SH-SY5Y (cell line): ENCODE data around the gene YBX2.

ENCODE experiments used
- GATA2 ChIP-seq: IDR thresholded peaks from 2 replicates; pipeline ENCODE4 v1.6.1; 2011; ENCODE audit warnings: mild to moderate bottlenecking, low read depth, low read length
- GATA3 ChIP-seq: IDR thresholded peaks from 2 replicates; pipeline ENCODE4 v1.6.1; 2011; ENCODE audit warnings: low read depth, mild to moderate bottlenecking, low read length, moderate library complexity

Gene YBX2

DNA sequence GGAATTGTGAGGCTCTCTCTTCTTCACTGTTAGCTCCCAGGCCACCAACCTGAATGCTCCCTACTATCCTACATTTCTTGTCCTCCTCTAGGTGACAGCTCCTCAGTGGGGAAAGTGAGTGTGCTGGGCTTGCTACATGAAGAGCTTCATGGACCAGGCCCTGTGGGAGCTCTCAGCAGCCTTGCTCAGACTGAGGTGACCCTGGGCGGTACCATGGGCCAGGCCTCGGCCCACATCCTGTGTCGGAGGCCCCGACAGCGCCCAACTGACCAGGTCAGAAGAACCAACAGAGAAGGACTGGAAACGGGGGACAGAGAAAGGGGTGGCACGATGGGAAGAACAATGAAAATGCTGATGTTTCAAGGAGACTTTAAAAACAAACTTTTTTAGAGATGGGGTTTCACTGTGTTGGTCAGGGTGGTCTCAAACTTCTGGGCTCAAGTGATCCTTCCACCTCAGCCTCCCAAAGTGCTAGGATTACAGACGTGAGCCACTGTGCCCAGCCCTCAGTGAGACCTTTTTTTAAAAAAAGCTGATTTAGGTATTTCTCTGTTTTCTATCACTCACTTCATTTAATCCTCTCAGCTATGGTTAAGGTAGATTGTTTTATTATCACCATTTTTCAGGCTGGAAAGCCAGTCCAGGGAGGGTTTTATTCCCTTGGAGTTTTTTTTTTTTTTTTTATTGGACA lies 37.5 kb downstream of the YBX2 start:
- TF ChIP-seq GATA2, result no peak

- TF ChIP-seq GATA2, result no peak
- TF ChIP-seq GATA3, result no peak
Measured at GRCh38 chr17:7254511-7254910, 39.9 kb downstream of the YBX2 start.

DNA sequence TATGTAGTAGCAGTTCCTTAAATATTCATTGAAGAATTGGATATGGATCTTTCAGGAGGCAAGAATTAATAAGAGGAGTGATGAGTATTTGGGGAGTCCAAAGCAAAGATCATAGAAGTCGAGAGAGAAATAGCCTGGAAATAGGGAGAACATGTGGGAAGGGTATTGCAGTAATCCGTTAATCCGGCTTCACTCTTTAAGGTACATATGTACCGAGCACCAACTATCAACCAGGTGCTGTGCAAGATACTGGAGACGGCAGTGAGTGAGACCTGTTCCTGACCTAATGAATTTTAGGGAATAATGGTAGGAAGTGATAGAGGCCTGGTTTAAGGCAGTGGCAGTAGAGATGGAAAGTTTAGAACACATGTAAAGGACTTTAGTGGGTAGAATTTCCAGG lies 41.4 kb downstream of the YBX2 start:
- TF ChIP-seq GATA3 (no peak), GATA2 (no peak)

- TF ChIP-seq GATA3 (no peak), GATA2 (no peak)
Measured at GRCh38 chr17:7252176-7253043, 42.0 kb downstream of the YBX2 start, which contains the start of gene ELP5. TSS of gene ELP5 (plus strand) at chr17:7252215. CDS start at chr17:7252551, 336 bp downstream.

GRCh38 chr17:7251661-7252175 lies 42.7 kb downstream of the YBX2 start, which contains the start of gene CTDNEP1:
TSS of gene CTDNEP1 (minus strand) at chr17:7251734. CDS start at chr17:7251296, 438 bp downstream.
- TF ChIP-seq GATA2, result no peak
- TF ChIP-seq GATA3, result no peak

DNA sequence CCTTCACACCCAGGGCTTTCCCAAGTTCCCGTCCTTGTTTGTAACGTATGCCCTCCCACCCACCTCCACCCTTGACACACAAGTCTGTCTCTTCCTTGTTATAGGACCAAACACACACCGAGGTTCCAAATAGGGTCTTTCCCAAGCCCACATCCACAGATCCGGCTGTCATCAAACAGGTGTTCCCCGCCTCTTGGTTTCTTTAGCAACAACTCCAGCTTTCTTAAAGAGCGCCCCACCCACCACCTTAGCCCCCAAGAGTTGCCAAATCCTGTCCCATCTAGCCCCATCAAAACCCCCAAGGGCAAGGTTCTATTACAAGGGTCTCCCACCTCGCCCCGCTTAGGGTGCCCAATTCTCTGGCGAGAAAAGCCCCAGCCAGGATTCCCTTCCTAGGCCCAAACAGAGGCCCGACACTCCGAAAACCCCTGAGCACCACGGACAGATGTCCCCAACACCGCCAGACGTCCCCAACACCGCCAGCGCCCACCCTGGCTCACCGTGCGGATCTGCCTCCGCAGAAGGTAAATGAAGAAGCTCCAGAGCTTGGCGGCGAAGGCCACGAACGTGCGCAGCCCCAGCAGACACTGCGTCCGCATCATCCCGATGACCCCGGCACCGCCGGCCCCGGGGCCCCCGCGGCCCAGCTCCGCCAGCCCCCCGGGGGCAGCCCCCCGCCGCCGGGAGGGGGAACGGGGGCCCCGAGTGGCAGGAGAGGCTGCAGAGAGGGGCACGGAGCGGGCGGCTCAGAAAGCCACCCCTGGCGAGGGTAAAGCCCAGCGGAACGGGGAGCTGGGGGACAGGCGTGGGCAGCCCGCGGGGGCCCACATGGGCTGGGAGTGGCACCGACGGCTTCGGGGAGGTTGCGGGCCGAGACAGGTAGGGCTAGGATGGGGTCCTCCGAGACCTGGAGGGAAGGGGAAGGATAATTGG lies 43.5 kb downstream of the YBX2 start:
- no peak for TF ChIP-seq GATA3
- no peak for TF ChIP-seq GATA2

GRCh38 chr17:7249830-7250229 lies 44.6 kb downstream of the YBX2 start:
- TF ChIP-seq GATA3 (no peak), GATA2 (no peak)

DNA sequence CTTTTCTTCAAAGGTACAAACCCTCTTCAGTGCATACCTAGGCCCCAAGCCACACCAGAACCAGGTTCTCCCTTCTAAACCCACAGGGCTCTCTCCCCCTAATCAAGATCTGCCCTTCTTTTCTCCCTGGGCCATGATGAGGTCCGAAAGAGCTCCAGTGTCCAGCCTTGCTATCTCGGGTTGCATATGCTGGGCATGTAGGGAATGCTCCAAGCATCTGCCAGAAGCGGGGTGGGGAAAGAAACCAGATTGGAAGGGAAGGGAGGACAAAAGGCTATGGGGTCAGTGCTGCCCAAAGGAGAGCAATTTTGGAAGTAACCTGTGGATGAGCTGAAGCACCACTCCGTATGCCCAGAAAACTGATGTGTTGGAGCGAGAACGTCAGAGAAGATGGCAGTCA lies 45.2 kb downstream of the YBX2 start:
- TF ChIP-seq GATA3, result no peak
- TF ChIP-seq GATA2, result no peak

DNA sequence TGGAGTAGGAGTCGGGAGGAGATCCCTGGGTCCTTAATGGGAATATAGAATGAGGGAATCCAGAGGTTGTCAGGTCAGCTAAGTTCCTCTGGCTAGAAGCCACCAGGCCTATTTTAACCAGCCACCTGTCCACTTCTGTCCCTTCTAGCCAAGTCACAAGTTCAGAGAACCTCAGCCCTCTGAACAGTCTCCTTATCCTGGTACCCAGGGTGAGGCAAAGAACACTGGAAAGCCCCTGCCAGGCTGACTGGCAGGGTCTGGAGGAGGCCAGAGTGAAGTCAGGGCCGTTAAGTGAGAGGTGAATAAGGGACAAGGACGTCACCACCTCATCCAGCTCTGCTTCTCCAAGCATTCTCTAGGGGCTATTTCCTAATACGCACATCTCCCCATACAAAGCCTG lies 45.6 kb downstream of the YBX2 start:
- TF ChIP-seq GATA3 (no peak), GATA2 (no peak)

DNA sequence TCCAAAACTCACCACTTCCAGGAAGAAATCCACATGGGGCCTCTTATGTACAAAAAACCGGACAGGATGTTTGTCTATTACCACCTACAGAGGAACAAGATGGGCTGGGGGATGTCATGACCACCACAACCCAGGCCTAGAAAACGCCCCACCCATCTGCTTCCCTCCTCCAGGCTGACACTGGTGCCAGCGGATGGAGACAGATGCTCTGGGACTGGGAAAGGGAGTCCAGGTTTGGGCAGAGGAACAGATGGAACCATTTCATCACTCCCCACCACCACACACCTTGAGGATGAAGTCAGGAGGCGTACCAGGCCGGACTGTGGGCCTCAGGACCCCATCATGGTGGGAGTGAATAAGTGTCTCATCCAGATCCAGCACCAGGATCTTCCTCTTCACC lies 47.7 kb downstream of the YBX2 start:
- TF ChIP-seq GATA3, result no peak
- TF ChIP-seq GATA2, result no peak

DNA sequence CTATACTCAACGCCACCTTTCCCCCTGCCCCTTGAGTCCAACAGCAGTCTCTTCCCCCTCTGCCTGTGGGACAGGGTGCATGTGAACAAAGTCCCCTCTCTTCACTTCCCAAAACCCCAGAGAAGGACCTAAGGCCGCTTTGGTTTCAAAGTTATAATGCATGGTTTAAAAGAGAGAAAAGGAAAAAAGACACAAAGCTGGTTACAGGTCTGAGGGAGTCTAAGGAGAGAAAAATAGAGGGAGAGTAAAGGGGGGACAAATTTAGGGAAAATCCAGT lies 51.0 kb downstream of the YBX2 start:
- TF ChIP-seq GATA3, result no peak
- no peak for TF ChIP-seq GATA2

DNA sequence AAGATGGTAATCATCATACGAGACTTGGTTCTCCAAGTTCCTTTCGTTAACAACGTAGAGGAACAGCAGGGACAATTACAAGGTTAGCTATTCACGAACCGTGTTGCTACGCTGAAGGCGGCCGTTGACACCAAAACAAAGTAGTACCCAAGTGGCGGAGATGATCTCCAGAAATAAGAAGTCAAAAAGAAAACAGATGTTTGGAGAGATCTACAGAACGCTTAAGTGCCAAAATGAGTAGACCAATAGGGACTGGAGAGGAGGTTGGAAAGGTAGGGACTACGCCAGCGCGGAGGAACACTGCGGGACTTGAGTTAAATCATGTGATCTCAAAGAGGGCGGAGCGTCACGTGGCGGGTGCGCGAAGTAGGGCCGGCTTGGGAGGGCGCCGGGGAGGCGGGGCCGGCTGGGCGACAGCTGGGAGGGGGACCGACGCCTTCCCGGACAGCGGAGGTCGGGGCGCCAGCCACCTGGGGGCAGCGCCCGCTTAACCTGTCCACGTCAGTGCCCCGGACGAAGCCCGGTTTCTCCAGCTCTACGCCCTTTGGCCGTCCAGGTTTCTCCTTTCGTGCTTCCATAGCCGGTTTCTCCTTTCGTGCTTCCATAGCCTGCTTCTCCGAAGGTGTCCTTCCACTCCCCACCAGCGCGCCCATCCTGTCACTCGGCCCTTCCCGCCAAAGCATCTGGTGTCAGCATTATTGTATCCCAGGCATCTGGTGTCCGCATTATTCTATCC lies 51.6 kb downstream of the YBX2 start:
- TF ChIP-seq GATA2 (no peak), GATA3 (no peak)
